B cell (primary cell): Measurements from ENCODE around the gene LGALS7.

Experiments used
- EZH2 ChIP-seq: IDR thresholded peaks from 2 replicates; pipeline ENCODE4 v1.6.1; 2012; ENCODE audit warnings: borderline replicate concordance, low read depth, mild to moderate bottlenecking, moderate library complexity, low read length; ENCODE audit not compliant: insufficient read depth, poor library complexity, severe bottlenecking
- TF ChIP-seq, protein P1 (sequence below): fragments of 200-600 bp; IDR thresholded peaks from one replicate; pipeline ENCODE4 v1.8.0; 2022; ENCODE audit warnings: antibody characterized with exemption, mild to moderate bottlenecking

DNA sequence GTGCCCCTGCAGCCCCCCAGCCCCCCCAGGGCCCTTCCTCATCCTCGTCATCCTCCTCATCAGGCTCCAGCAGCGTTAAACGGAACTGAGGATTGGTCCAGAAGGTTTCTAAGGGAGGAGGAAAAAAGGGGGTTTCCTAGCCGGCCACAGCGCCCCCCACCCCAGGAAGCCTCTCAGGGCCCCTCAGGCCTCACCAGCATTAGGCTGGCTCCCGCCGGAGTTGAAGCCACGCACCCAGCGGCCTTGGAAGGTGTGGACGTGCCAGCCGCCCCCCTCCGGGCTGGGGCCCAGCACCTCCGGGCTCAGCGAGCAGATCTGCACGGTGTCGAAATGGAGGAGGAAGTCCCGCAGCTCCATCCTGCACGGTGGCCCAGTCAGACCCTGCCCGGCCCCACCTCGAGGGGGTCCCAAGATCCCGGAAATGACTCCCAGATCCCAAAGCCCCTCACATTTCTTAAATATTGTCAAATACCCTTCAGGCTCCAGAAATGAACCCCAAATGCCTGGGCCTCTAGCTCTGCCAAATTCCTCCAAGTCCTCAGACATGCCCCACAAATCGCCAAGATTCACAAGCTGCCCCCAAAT lies 35.9 kb downstream of the LGALS7 start:
- TF ChIP-seq, protein P1, sequence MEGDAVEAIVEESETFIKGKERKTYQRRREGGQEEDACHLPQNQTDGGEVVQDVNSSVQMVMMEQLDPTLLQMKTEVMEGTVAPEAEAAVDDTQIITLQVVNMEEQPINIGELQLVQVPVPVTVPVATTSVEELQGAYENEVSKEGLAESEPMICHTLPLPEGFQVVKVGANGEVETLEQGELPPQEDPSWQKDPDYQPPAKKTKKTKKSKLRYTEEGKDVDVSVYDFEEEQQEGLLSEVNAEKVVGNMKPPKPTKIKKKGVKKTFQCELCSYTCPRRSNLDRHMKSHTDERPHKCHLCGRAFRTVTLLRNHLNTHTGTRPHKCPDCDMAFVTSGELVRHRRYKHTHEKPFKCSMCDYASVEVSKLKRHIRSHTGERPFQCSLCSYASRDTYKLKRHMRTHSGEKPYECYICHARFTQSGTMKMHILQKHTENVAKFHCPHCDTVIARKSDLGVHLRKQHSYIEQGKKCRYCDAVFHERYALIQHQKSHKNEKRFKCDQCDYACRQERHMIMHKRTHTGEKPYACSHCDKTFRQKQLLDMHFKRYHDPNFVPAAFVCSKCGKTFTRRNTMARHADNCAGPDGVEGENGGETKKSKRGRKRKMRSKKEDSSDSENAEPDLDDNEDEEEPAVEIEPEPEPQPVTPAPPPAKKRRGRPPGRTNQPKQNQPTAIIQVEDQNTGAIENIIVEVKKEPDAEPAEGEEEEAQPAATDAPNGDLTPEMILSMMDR = no peak
- TF ChIP-seq EZH2 = no peak
